Keratinocyte (primary cell): ENCODE measurements around the gene NUDT12.

Experiments used
- CTCF ChIP-seq, 3 experiments: IDR thresholded peaks in 1 of 3; conservative IDR thresholded peaks in 1 of 3; optimal IDR thresholded peaks in 1 of 3; 2 replicates in 2 of 3; 3 replicates in 1 of 3; pipeline versions ENCODE3 to v1.5.1; 2011; ENCODE audit warnings: low read length in 3 of 3, mild to moderate bottlenecking in 3 of 3, moderate library complexity in 2 of 3, control low read depth in 1 of 3, inconsistent platforms in 1 of 3; ENCODE audit not compliant: insufficient read depth in 2 of 3; ENCODE audit errors: extremely low read depth in 1 of 3
- EZH2 ChIP-seq: IDR thresholded peaks from one replicate; pipeline ENCODE4 v1.6.1; 2012; ENCODE audit warnings: inconsistent platforms, mild to moderate bottlenecking, low read length, moderate library complexity

- TF ChIP-seq CTCF (optimal IDR thresholded peaks at IDR 0.05 in 1 of 3, IDR thresholded peaks at IDR 0.05 in 1 of 3, conservative IDR thresholded peaks at IDR 0.05 in 1 of 3; ENCODE audit: extremely low read depth in 1 of 3, insufficient read depth in 2 of 3, low read length in 3 of 3) = no peak
- TF ChIP-seq EZH2 = no peak
Measured at GRCh38 chr5:103565719-103566118, 3.1 kb upstream of the NUDT12 start.
